Sciatic nerve (tissue), 2 donors: ENCODE measurements around the gene ATP6V0D1. TPM values are rescaled to one million over a fixed set of nuclear protein-coding genes. Genes with fewer than 3 reads are reported as not detected.

ENCODE experiments used
- ATAC-seq: fragments of 200-7000 bp; cut with Tn5 transposase; one replicate; pipeline ENCODE4 v1.9.1; 2020; ENCODE audit warnings: mild to moderate bottlenecking, moderate library complexity
- DNase-seq: peaks from one replicate; pipeline ENCODE4 v3.0.0-alpha.2; 2020; ENCODE audit warnings: low spot score
- intact Hi-C: fragments of 100-400 bp; cut with DNase I; formaldehyde crosslinking; loops from one replicate; pipeline ENCODE4 v1.14.2; 2022
- total RNA-seq: library from RNA; stranded (reverse); fragmentation: NEBNext Ultra II Directional; extraction: Animal tissue kit (Norgen Biotek cat#: 25700); gene quantifications from one replicate; pipeline ENCODE4 v1.2.1, GENCODE V29; 2021
- donor health status: DM: no; HTN: no; CAD: no.
- donor health status: DM: no; HTN: no; CAD: no.

ATP6V0D1 gene
- total RNA-seq, 1 donor from 2014 or later = 46.4 TPM

DNA sequence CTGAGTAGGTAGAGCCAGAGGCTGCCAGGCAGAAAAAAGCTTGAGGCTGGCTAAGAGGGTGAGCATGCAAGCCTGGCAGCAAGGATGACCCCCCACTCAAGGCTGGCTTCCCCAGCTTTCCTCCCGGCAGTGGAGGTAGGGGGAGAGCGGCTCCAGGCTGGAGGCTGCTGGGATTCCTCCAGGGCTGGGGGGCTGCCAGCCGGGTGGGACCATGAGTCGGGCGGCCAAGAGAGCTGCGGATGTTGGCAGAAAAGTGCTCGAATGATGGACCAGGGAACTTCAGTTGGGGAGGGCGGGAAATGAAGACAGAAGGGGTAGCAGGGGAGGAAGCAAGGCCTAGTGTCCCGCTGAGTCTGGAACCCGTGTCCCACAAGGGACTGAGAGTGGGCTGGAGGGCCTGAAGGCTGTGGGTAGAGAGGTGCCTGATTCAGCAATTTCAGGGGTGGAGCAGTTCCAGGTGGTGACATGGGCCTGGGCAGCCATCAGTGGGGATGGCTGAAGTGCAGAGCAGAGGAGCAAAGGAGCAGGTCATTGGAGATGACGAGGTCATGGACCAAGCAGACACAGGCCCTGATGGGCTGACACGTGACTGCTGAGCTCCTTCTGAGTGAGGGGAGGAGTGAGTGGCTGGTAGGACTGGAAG, 29.8 kb downstream of the ATP6V0D1 start:
- intact Hi-C loops = no loop called here
- peak; percentile 35 for ATAC-seq
- DNase-seq = no peak

DNA sequence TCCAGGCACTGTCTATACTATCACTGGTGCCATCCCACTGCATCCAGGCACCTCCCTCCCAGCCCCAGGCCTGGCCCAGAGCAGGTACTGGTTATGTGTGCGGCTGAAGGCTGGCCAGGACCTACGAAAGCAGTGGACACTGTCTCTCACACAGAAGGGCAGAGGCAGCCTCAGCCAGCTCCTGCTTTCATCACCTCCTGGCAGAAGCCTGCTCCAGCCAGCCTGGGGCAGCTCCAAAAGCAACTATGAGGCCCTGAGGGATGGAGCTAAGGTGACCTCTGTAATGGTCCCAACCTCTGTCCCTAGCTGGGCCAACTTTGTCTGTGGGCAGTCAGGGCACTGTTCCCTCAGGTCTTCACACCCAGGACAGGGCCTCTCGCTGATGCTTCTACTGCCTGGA, 31.2 kb downstream of the ATP6V0D1 start:
- ATAC-seq (peak; percentile 13), DNase-seq (no peak)
- intact Hi-C loops = no loop called here

DNA sequence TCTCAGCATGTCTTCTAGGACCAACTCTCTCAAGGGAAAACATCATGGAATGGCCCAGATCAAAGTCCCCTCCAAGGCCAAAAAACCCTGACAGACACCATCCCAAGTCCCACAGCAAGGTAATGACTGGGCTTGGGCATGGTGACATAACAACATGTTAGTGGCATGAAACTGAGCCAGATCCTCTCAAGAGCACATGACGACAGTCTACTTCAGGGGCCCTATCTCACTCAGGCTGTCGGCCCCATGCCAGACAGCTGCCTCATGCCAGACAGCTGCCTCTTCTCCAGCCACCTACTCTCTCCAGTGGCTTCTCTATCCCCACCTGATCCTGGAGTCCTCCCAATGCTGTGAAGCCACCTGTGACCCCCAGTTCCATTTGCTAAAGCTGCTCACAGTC, 31.6 kb downstream of the ATP6V0D1 start:
- DNase-seq (no peak), ATAC-seq (no peak)
- intact Hi-C loops = no loop called here

DNA sequence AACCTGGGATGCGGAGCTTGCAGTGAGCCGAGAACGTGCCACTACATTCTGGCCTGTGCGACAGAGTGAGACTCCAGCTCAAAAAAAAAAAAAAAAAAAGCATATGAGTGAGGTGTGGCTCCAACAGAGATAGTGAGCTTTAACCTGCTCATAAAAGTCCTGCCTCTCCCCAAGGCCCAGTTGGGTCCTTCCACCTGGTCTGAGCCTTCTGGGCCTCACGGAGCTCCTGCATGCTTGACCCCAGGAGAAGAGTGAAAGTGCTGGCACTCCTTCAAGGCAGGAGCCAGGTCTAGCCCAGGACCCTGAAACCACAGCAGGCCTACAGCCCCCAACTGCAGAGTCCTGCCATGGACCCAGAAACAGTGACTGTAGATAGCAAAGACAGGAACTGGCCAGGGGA, 32.4 kb downstream of the ATP6V0D1 start:
- intact Hi-C loops = no loop called here
- no peak for ATAC-seq
- DNase-seq = no peak

GRCh38 chr16:67447508-67448076, 33.4 kb downstream of the ATP6V0D1 start:
- ATAC-seq (no peak), DNase-seq (no peak)
- intact Hi-C loops = no loop called here

- DNase-seq = no peak
- ATAC-seq = no peak
- intact Hi-C loops = no loop called here
These were observed 33.9 kb downstream of the ATP6V0D1 start for GRCh38 chr16:67446968-67447507.

DNA sequence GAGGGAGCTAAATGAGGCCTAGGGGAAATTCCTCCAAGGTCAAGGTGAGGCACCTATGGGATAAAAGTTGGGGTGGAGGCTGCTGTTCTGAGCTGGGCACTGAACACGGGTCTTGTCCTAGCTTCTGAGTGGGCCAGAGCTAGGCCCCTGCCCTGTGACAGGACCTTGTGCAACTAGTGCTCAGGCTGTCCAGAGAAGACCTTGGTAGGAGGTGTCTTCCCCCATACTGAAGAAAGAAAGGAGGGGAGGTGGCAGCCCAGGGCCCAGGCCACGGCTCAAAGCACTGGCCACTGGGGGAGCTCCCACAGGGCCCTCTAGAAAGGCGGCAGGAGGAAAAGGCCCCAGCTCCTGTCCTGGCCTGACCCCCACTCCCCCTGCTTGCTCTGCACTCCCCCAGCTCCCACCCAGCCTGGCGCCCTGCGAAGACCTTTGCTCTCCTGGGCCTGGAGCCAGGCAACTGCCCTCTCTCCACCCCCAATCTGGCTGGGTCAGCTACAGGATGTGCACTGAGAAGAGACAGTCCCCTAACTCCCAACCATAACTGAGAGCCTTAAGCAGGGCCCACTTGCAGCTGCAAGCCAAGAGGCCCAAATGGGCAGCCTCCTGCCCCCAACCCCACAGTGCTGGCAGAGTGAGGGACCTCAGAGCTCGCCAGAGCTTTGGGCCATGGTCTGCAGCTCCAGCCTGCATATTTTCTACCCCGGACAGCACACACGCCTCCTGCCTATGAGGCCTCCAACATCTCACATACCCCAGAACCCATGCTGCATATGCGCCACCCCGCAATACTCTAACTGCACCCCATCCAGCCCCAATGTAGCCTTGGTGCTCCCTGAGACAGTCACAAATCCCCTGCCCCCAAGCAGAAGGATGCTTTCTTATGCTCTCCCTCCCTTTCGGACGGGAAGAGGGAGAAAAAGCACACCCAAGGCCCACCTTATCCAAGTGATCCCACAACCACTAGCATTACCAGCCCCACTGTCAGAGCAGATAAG, 34.7 kb downstream of the ATP6V0D1 start:
- intact Hi-C loops = no loop called here
- no peak for DNase-seq
- ATAC-seq = no peak

- intact Hi-C loops = no loop called here
- DNase-seq (no peak), ATAC-seq (no peak)
These were observed 35.5 kb downstream of the ATP6V0D1 start for GRCh38 chr16:67445441-67445912.

DNA sequence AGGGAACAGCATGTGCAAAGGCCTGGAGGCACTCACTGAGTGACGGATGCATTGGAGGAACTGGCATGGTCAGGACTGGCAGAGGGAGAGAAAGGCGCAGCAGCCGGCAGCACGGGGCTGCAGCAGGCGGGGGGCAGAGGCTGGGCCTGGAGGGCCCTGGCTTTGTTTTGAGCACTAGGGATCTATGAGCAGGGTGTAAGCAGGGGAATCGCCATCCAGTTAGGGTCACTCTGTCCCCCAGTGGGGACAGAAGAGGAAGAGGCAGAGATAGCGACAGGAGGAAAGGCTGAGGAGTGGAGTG, 35.9 kb downstream of the ATP6V0D1 start:
- intact Hi-C loops = no loop called here
- DNase-seq (no peak), ATAC-seq (no peak)

DNA sequence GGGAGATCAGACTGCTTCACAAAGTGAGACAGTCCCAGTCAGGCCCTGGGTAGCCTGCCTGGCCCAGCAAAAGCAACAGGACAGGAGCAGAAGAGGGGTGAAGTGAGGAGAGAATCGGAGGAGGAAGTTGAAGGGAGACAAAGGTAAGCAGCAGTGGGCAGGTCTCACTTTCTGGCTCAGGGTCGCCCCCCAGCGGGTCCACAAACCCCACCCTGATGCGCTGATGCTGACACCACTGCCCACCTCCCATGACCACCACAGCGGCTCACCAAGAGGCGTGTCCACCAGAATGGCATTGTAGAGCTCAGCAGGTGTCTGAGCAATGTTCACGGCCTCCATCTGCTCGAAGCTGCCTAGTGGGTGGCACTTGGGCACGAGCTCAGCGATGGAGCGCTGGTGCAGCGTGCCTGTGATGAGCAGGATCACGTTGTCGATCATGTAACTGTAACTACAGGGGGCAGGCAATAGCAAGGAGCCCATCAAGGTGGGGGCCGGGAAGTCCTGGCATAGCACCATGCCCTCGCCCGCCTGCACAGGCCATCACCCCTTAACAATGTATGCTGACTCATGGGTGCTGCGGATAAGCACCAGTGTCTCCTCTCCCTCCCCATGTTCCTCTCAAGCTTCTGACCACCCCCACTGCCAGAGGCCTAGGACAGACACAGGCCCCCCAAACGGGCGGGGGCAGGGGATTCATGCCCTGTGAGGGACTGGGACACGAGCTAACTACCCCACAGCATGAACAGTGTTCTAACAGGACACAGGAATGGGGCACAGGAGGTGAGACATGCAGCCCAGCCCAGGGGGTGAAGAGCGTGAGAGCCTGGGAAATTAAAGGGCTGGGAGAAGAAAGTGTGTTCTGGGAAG, 36.5 kb downstream of the ATP6V0D1 start:
- intact Hi-C loops = no loop called here

DNA sequence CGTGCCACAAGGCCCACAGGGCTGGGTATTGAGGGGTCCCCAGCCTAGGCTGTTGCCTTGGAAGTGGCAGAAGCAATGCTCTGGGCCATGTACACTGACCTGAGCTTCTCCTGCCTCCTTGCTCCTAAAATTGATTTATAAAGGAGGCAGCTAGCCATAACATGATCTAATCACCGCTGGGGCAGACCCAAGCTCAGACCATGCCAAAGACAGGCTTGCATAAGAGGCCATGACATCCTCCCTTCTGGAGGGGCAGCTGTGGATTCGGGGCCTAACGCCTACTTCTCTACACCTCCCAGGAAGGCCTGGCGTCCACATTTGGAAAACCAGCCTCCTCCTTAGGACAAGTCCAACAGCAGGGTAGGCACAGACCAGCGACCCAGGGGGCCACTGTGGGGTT, 37.7 kb downstream of the ATP6V0D1 start:
- DNase-seq (peak; percentile 74), ATAC-seq (peak; percentile 92)
- intact Hi-C loops = no loop called here

More for the DNA sequence above, 36.5 kb downstream of the ATP6V0D1 start:
- ATAC-seq (no peak), DNase-seq (no peak)

GRCh38 chr16:67442581-67443255, 38.2 kb downstream of the ATP6V0D1 start:
- peak; percentile 23 for ATAC-seq
- intact Hi-C loops = no loop called here
- DNase-seq = no peak

DNA sequence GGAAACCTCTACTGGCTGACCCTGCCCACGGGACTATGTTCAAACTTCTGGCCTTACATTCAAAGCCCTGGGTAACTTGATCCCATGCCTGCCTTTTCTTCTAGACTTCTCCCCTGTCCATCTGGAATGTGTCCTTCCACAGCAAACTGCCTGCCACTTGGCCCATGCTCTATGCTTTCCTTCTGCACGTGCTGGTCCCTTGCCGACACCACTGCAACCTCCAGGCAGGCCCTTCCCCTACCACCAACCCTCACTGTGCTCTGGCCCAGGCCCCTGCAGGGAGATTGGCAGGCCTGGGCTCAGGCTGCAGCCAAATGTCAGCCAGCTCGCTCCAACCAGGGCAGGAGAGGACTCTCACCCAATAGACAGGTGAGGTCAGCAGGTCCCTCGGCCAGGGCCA, 39.0 kb downstream of the ATP6V0D1 start:
- ATAC-seq (no peak), DNase-seq (no peak)
- intact Hi-C loops = no loop called here

DNA sequence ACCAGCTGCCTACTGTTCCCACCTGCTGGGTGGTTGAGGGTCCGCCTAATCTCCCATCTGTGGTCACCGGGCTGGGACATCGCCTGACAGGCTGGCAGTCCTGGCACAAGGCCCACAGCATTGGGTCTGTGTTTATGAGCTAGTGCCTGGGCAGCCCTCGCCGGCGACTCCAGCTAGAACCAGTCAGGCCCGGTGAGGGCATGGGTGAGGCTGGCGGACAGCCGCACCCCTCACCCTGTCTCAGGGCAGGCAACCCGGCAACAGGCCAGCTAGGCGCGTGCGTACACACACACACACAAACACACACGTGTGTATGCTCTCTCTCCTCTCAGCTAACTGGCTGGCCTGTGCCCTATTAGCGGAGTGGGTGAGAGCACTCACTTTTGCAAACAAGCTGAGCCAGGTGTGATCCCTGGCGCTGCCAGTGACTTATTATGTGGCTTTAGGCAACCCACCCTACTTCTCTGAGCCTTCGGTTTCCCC, 39.6 kb downstream of the ATP6V0D1 start:
- no peak for DNase-seq
- no peak for ATAC-seq
- intact Hi-C loops = no loop called here

DNA sequence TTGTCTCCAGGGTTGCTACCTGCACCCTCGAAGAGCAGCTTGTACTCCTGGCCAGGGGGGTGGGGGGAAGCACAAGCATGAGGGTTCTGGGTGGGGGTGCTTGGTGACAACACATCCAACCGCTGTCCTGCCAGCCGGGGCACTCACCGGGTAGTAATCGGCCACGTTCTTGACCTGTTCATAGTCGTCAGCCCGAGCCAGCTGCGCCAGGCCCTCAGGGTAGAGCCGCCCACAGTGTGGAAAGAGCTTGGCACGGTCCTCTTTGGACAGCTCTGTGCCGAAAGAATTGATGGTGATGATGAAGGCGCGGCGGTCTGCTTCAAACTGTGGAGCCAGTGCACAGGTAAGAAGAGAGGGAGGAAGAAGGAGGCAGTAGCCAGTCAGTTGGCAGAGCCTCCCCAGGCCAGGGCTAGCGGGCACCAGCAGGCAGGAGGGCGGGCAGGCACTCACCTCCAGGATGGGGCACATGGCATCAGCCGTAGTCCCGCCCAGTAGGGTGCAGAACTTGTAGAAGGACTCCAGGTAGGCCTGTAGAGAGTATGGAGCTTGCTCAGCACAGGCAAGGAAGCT, 42.0 kb downstream of the ATP6V0D1 start:
- ATAC-seq = no peak
- no peak for DNase-seq
- intact Hi-C loops = no loop called here

- ATAC-seq (no peak), DNase-seq (no peak)
These were observed 42.7 kb downstream of the ATP6V0D1 start for GRCh38 chr16:67438098-67438791.

DNA sequence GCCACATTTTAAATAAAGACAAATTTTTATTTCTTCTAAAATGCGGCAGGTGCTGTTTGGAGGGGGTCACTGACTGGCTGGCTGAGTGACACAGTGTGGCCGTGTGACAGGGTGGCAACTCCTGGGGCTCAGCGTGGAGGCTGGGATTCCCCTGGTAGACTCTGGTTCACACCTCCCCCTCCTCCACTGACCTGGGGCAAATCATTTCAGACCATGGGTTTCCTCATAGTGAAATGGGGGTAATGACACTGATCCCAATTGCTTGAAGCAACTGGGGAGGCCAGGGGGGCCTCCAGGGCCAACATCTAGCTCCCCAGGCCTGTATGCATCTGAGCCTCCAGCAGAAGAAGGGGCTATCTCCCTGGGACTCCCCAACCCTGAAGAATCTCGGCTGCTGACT, 43.4 kb downstream of the ATP6V0D1 start:
- ATAC-seq (no peak), DNase-seq (no peak)
- intact Hi-C loops = no loop called here

More at GRCh38 chr16:67438098-67438791, 42.7 kb downstream of the ATP6V0D1 start:
- intact Hi-C loops = no loop called here
